Superior temporal gyrus (tissue), 1 donor: ENCODE results near the gene LRRC7.

Experiments used
- DNase-seq: peaks from one replicate; pipeline ENCODE4 v3.0.0-alpha.2; 2016; ENCODE audit errors: extremely low spot score

LRRC7 gene

GRCh38 chr1:70090875-70091274 is 523.2 kb downstream of the LRRC7 start:
- no peak for DNase-seq

- DNase-seq, result no peak
Observed at GRCh38 chr1:70091811-70092210, 524.1 kb downstream of the LRRC7 start.

- no peak for DNase-seq
Observed at GRCh38 chr1:70092526-70092925, 524.8 kb downstream of the LRRC7 start.

- DNase-seq, result no peak
Observed at GRCh38 chr1:70093250-70093975, 525.7 kb downstream of the LRRC7 start.

GRCh38 chr1:70101231-70101630 is 533.5 kb downstream of the LRRC7 start:
- DNase-seq, result no peak

GRCh38 chr1:70101774-70102173 is 534.1 kb downstream of the LRRC7 start:
- DNase-seq, result no peak

GRCh38 chr1:70103770-70104169 is 536.0 kb downstream of the LRRC7 start:
- no peak for DNase-seq

- DNase-seq, result no peak
Observed at GRCh38 chr1:70109241-70109640, 541.5 kb downstream of the LRRC7 start.

GRCh38 chr1:70112838-70113237 is 545.1 kb downstream of the LRRC7 start:
- DNase-seq, result no peak

GRCh38 chr1:70115315-70115714 is 547.6 kb downstream of the LRRC7 start:
- DNase-seq, result no peak

GRCh38 chr1:70117046-70117445 is 549.3 kb downstream of the LRRC7 start:
- no peak for DNase-seq

- no peak for DNase-seq
Observed at GRCh38 chr1:70134148-70134547, 566.4 kb downstream of the LRRC7 start.

- DNase-seq, result peak; percentile 76
Observed at GRCh38 chr1:70140343-70140742, 572.6 kb downstream of the LRRC7 start.

- no peak for DNase-seq
Observed at GRCh38 chr1:70140894-70141293, 573.2 kb downstream of the LRRC7 start.

GRCh38 chr1:70142075-70142474 is 574.4 kb downstream of the LRRC7 start:
- peak; percentile 69 for DNase-seq

- DNase-seq, result peak; percentile 39
Observed at GRCh38 chr1:70143048-70143659, 575.4 kb downstream of the LRRC7 start.

GRCh38 chr1:70146488-70146887 is 578.8 kb downstream of the LRRC7 start:
- DNase-seq, result no peak

- no peak for DNase-seq
Observed at GRCh38 chr1:70150444-70150843, 582.7 kb downstream of the LRRC7 start.

- DNase-seq, result no peak
Observed at GRCh38 chr1:70153739-70154138, 586.0 kb downstream of the LRRC7 start.

GRCh38 chr1:70156529-70157120 is 588.9 kb downstream of the LRRC7 start:
- no peak for DNase-seq

- no peak for DNase-seq
Observed at GRCh38 chr1:70164350-70164749, 596.6 kb downstream of the LRRC7 start.

- DNase-seq, result no peak
Observed at GRCh38 chr1:70168283-70168682, 600.6 kb downstream of the LRRC7 start.
